Transverse colon (tissue), 4 donors: ENCODE data around the gene MED31. TPM values are rescaled to one million over a fixed set of nuclear protein-coding genes. Genes with fewer than 3 reads are reported as not detected.

ENCODE experiments used
- DNase-seq: peaks from one replicate; pipeline ENCODE4 v3.0.0-alpha.2; 2019
- H3K27ac ChIP-seq, 4 donors: fragments of 200-600 bp; sonication (generic); 2 replicates each; pipeline ENCODE4 v1.5.1; 2016 to 2018; ENCODE audit warnings: inconsistent platforms in 4 of 4
- H3K27me3 ChIP-seq: fragments of 200-600 bp; sonication (generic); 2 replicates; pipeline ENCODE4 v1.5.1; 2017; ENCODE audit warnings: inconsistent platforms
- H3K36me3 ChIP-seq, 4 donors: fragments of 200-600 bp; sonication (generic); 2 replicates each; pipeline ENCODE4 v1.5.1; 2017 to 2019; ENCODE audit warnings: inconsistent platforms in 4 of 4
- H3K4me1 ChIP-seq, 4 donors: fragments of 200-600 bp; sonication (generic); 2 replicates each; pipeline ENCODE4 v1.5.1; 2017 to 2020; ENCODE audit warnings: inconsistent platforms in 4 of 4
- H3K4me3 ChIP-seq, 4 donors: fragments of 200-600 bp; sonication (generic); 1 replicate in 1 of 4; 2 replicates in 3 of 4; pipeline versions ENCODE4 v1.5.1 to v1.6.1; 2017 to 2019; ENCODE audit warnings: inconsistent platforms in 4 of 4
- H3K9me3 ChIP-seq, 2 donors: fragments of 200-600 bp; sonication (generic); 2 replicates each; pipeline ENCODE4 v1.5.1; 2017 to 2019; ENCODE audit warnings: inconsistent platforms in 2 of 2
- CTCF ChIP-seq, 5 experiments: fragments of 200-600 bp in 3 of 5; fragments of 450-650 bp in 2 of 5; sonication (generic) in 3 of 5; IDR thresholded peaks; 1 replicate in 2 of 5; 2 replicates in 3 of 5; pipeline ENCODE4 v1.5.1; 2016 to 2017; ENCODE audit warnings: antibody characterized with exemption in 5 of 5, inconsistent platforms in 3 of 5, mild to moderate bottlenecking in 2 of 5, moderate library complexity in 1 of 5
- EP300 ChIP-seq: sonication (generic); formaldehyde crosslinking; IDR thresholded peaks from one replicate; pipeline ENCODE4 v1.6.1; 2017; ENCODE audit warnings: antibody characterized with exemption, low read depth
- POLR2A ChIP-seq: fragments of 450-650 bp; IDR thresholded peaks from one replicate; pipeline ENCODE4 v1.6.1; 2016; ENCODE audit warnings: antibody characterized with exemption, mild to moderate bottlenecking, moderate library complexity
- POLR2AphosphoS5 ChIP-seq, 3 donors: sonication (generic); formaldehyde crosslinking; IDR thresholded peaks; one replicate each; pipeline ENCODE4 v1.6.1; 2016; ENCODE audit warnings: antibody characterized with exemption in 3 of 3
- WGBS, 2 donors: methylation state at CpG; one replicate each; pipeline ENCODE4 v1.1.5; 2018; ENCODE audit warnings: low coverage in 1 of 2; 5-methylcytosine and 5-hydroxymethylcytosine counted together
- in situ Hi-C, 4 donors: fragments of 200-750 bp; cut with MboI; loops; one replicate each; pipeline versions ENCODE4 v1.15.0 to v1.15.1; 2017; ENCODE audit warnings: low sequenced_read_pairs in 3 of 4, low pct_ligation_motif_present in 1 of 4, low pct_unique_long_range_greater_than_20kb in 1 of 4
- intact Hi-C: fragments of 100-400 bp; cut with DNase I; formaldehyde crosslinking; loops from one replicate; pipeline ENCODE4 v1.15.1; 2023; ENCODE audit warnings: low total_unique reads
- total RNA-seq, 4 donors: library from RNA; depleted of rRNA; stranded (reverse); fragments of >200 nt; gene quantifications; one replicate each; pipeline ENCODE4 v1.1.0, GENCODE V29; 2016

Gene MED31
- total RNA-seq, 4 donors from 2014 or later, result 1.2 to 36.3 (median 5.9) TPM

DNA sequence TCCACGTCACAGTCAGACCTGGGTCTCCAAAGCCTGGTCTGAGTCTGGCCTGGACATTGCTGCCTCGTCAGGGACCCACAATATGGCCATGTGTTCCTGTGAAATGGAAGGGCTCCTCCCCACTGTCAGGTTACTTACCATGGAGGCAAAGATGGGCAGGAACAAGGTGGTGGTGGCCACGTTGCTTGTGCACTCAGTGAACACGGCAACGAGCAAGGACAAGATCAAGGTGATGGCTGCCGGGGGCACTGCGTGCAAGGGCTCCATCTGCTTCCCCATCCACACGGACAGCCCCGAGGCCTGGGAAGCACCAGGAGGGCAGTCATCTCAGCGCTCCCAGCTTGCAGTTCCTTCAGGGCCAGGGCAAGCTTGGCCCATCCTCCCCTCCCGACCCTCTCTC lies 39.2 kb upstream of the MED31 start:
- 60 to 79% methylated on average over 1 to 11 of the region's 11 CpGs for WGBS, 2 donors
- intact Hi-C loops (no loop called here), in situ Hi-C loops (loop anchor here in 1 of 4 donors (25.0 kb wide), 1 partner anchor 97 kb away; the partner anchor contains the start of gene FBXO39)
- no peak overlapping the region for H3K27ac ChIP-seq
- H3K27me3 ChIP-seq, result peaks cover 7% of the 10 kb centered on the region
- no peak for TF ChIP-seq CTCF (IDR thresholded peaks at IDR 0.05)
- no peak for TF ChIP-seq POLR2AphosphoS5 (IDR thresholded peaks at IDR 0.05)
- no peak for TF ChIP-seq EP300
- TF ChIP-seq POLR2A, result no peak
- DNase-seq, result no peak
- H3K4me3 ChIP-seq, result no peak overlapping the region
- no peaks in the 10 kb centered on the region for H3K9me3 ChIP-seq
- H3K4me1 ChIP-seq, result no peaks in the 10 kb centered on the region
- H3K36me3 ChIP-seq, result no peaks in the 10 kb centered on the region

GRCh38 chr17:6688944-6689343 lies 37.5 kb upstream of the MED31 start:
- intact Hi-C loops, result no loop called here
- no peaks in the 10 kb centered on the region for H3K4me1 ChIP-seq
- no peaks in the 10 kb centered on the region for H3K36me3 ChIP-seq
- no peaks in the 10 kb centered on the region for H3K9me3 ChIP-seq
- in situ Hi-C loops, result loop anchor here in 1 of 4 donors (25.0 kb wide), 1 partner anchor 98 kb away; the partner anchor contains the start of gene FBXO39
- H3K4me3 ChIP-seq, result no peak overlapping the region
- TF ChIP-seq EP300 (no peak), POLR2AphosphoS5 (IDR thresholded peaks at IDR 0.05) (no peak)
- H3K27ac ChIP-seq, result no peak overlapping the region
- no peak for DNase-seq
- 83% methylated on average over 9 of the region's 9 CpGs; no CpG with 5 or more reads in 1 of the 2 donors for WGBS, 2 donors
- H3K27me3 ChIP-seq, result peaks cover 7% of the 10 kb centered on the region

GRCh38 chr17:6686026-6686425 lies 34.6 kb upstream of the MED31 start:
- 78% methylated on average over 4 of the region's 4 CpGs; no CpG with 5 or more reads in 1 of the 2 donors for WGBS, 2 donors
- no peak for DNase-seq
- no peak for TF ChIP-seq POLR2A
- TF ChIP-seq EP300, result no peak
- no peak for TF ChIP-seq CTCF (IDR thresholded peaks at IDR 0.05)
- TF ChIP-seq POLR2AphosphoS5 (IDR thresholded peaks at IDR 0.05), result no peak
- H3K27ac ChIP-seq, result no peak overlapping the region
- in situ Hi-C loops, result loop anchor here in 1 of 4 donors (25.0 kb wide), 1 partner anchor 101 kb away; the partner anchor contains the start of gene FBXO39
- H3K27me3 ChIP-seq, result peaks cover 16% of the 10 kb centered on the region
- intact Hi-C loops, result no loop called here
- no peaks in the 10 kb centered on the region for H3K4me1 ChIP-seq
- H3K9me3 ChIP-seq, result no peaks in the 10 kb centered on the region
- H3K36me3 ChIP-seq, result no peaks in the 10 kb centered on the region
- no peak overlapping the region for H3K4me3 ChIP-seq

DNA sequence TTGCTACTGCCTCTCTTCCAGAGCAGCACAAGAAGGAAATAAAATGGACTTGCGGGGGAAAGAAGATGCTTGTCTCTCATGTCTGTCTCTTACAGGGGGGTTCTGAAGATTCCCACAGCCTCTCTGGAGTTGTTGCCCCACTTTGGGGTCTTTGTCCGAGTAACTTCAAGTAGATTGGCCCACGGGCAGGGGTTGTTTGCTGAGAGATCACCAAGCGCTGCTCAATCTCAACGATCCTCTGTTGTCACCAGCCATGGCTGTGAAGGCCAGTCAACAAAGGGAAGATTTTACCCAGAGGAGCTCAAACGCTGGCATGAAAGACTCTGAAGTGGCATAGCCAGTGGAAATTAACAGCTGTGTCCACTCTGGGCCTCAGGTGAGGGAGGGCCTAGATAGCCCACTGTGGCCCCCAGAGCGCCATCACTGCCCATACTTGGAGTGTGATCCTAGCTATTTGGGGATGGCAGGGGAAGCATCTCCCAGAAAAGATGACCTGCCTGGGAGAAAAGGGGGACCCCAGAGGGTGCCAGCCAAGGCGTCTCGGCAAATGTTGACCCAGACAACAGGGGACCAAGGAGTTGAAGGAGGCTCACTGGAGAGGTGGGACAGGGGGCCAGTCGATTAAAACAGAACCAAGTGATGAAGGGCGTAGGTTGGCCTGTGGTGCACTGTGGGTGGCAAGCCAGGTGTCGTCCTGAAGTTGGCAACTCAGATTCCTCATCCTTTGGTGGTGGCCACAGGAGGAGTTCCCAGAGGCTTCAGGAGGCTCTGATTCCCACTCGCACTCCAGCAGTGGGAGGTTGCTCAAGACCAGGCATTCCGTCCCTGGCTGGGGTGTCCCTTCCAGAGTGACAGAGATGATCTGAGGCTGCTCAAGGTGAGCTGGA lies 33.7 kb upstream of the MED31 start:
- Histone ChIP-seq H3K27ac (no peak overlapping the region), H3K36me3 (no peaks in the 10 kb centered on the region), H3K9me3 (no peaks in the 10 kb centered on the region), H3K27me3 (peaks cover 25% of the 10 kb centered on the region), H3K4me1 (no peaks in the 10 kb centered on the region), H3K4me3 (no peak overlapping the region)
- no peak for DNase-seq
- intact Hi-C loops (no loop called here), in situ Hi-C loops (loop anchor here in 1 of 4 donors (25.0 kb wide), 1 partner anchor 102 kb away; the partner anchor contains the start of gene FBXO39)
- no peak for TF ChIP-seq POLR2AphosphoS5 (IDR thresholded peaks at IDR 0.05)
- no peak for TF ChIP-seq POLR2A
- TF ChIP-seq EP300, result no peak
- WGBS, 2 donors, result 85 to 87% methylated on average over 3 to 13 of the region's 14 CpGs

- DNase-seq, result no peak
- Histone ChIP-seq H3K4me1 (no peaks in the 10 kb centered on the region), H3K36me3 (no peaks in the 10 kb centered on the region), H3K4me3 (no peak overlapping the region), H3K27ac (no peak overlapping the region), H3K27me3 (peaks cover 28% of the 10 kb centered on the region), H3K9me3 (no peaks in the 10 kb centered on the region)
- WGBS, 2 donors, result 67 to 87% methylated on average over 3 to 7 of the region's 7 CpGs
- in situ Hi-C loops, result loop anchor here in 1 of 4 donors (25.0 kb wide), 1 partner anchor 103 kb away; the partner anchor contains the start of gene FBXO39
- TF ChIP-seq CTCF (IDR thresholded peaks at IDR 0.05) (no peak), POLR2AphosphoS5 (IDR thresholded peaks at IDR 0.05) (no peak), POLR2A (no peak), EP300 (no peak)
- intact Hi-C loops, result no loop called here
Measured at GRCh38 chr17:6684460-6684783, 33.0 kb upstream of the MED31 start.
